ENCODE data around the gene KHDC3L. TPM values are rescaled to one million over a fixed set of nuclear protein-coding genes. Genes with fewer than 3 reads are reported as not detected.
"Not testable (repeated sequence)": the region's sequence is repeated elsewhere in the genome, so short reads cannot be mapped to it uniquely, and the experiment has no call there.

The KHDC3L gene
- total RNA-seq, 1 donor from 2014 or later = not detected

GRCh38 chr6:73382462-73383113 is 20.1 kb downstream of the KHDC3L start:
- DNase-seq (ENCODE audit: low read depth) = no peak
- no peak overlapping the region for H3K4me3 ChIP-seq (ENCODE audit: low read depth, low read length)
- no peak for TF ChIP-seq CTCF (conservative IDR thresholded peaks at IDR 0.05; ENCODE audit: low read depth, low read length)

- DNase-seq (ENCODE audit: low read depth) = no peak
- H3K4me3 ChIP-seq (ENCODE audit: low read depth, low read length) = peak overlapping the region; percentile 67
- no peak for TF ChIP-seq CTCF (conservative IDR thresholded peaks at IDR 0.05; ENCODE audit: low read depth, low read length)
Measured at GRCh38 chr6:73388433-73388799, 26.0 kb downstream of the KHDC3L start.

GRCh38 chr6:73388800-73389512 is 26.5 kb downstream of the KHDC3L start:
- DNase-seq (ENCODE audit: low read depth) = no peak
- TF ChIP-seq CTCF (conservative IDR thresholded peaks at IDR 0.05; ENCODE audit: low read depth, low read length) = peak; percentile 88
- peak overlapping the region; percentile 67 for H3K4me3 ChIP-seq (ENCODE audit: low read depth, low read length)

- DNase-seq (ENCODE audit: low read depth) = no peak
- no peak for TF ChIP-seq CTCF (conservative IDR thresholded peaks at IDR 0.05; ENCODE audit: low read depth, low read length)
- no peak overlapping the region for H3K4me3 ChIP-seq (ENCODE audit: low read depth, low read length)
Measured at GRCh38 chr6:73389854-73390253, 27.4 kb downstream of the KHDC3L start.

GRCh38 chr6:73391675-73392074 is 29.2 kb downstream of the KHDC3L start:
- no peak for DNase-seq (ENCODE audit: low read depth)
- no peak for TF ChIP-seq CTCF (conservative IDR thresholded peaks at IDR 0.05; ENCODE audit: low read depth, low read length)

GRCh38 chr6:73392188-73392587 is 29.7 kb downstream of the KHDC3L start:
- not testable (repeated sequence) for DNase-seq (ENCODE audit: low read depth); H3K4me3 ChIP-seq (ENCODE audit: low read depth, low read length)

More at GRCh38 chr6:73391675-73392074, 29.2 kb downstream of the KHDC3L start:
- H3K4me3 ChIP-seq (ENCODE audit: low read depth, low read length) = no peak overlapping the region

- DNase-seq (ENCODE audit: low read depth) = no peak
- TF ChIP-seq CTCF (conservative IDR thresholded peaks at IDR 0.05; ENCODE audit: low read depth, low read length) = no peak
- H3K4me3 ChIP-seq (ENCODE audit: low read depth, low read length) = no peak overlapping the region
Measured at GRCh38 chr6:73393278-73393677, 30.8 kb downstream of the KHDC3L start.

Measured in epithelial cell of proximal tubule (primary cell).